Measurements from ENCODE around the gene TMEM179.

GRCh38 chr14:104572024-104572626 is 32.4 kb downstream of the TMEM179 start:
- TF ChIP-seq EZH2 (IDR thresholded peaks at IDR 0.05; ENCODE audit: low read length) (no peak), CTCF (optimal IDR thresholded peaks at IDR 0.05 in 1 of 3, IDR thresholded peaks at IDR 0.05 in 1 of 3, conservative IDR thresholded peaks at IDR 0.05 in 1 of 3; ENCODE audit: extremely low read depth in 1 of 3, insufficient read depth in 2 of 3, low read length in 3 of 3) (no peak)
